H1 (cell line): Measurements from ENCODE around the gene RAD18. TPM values are rescaled to one million over a fixed set of nuclear protein-coding genes. Genes with fewer than 3 reads are reported as not detected.

Source experiments
- ASH2L ChIP-seq: fragments of 200-600, 300-600 bp; sonication (generic); IDR thresholded peaks from one replicate; pipeline ENCODE4 v1.7.1; 2017; ENCODE audit warnings: low read length
- CREB1 ChIP-seq: IDR thresholded peaks from 2 replicates; pipeline ENCODE4 v1.6.1; 2012; ENCODE audit warnings: inconsistent platforms
- polyA plus RNA-seq, 7 experiments: library from polyadenylated mRNA; depleted of rRNA in 3 of 7; stranded (reverse) in 5 of 7; unstranded in 2 of 7; fragments of >200 nt in 5 of 7; fragments of 200-250 nt in 2 of 7; gene quantifications; 1 replicate in 5 of 7; 2 replicates in 1 of 7; 4 replicates in 1 of 7; pipeline versions ENCODE4 v1.2.1 to v1.2.3, GENCODE V29; 2011 to 2013; ENCODE audit warnings: missing spikeins in 2 of 7, mixed read lengths in 2 of 7
- total RNA-seq: library from RNA; stranded (reverse); fragmentation: NEBNext Ultra II Directional; extraction: Animal tissue kit (Norgen Biotek cat#: 25700); gene quantifications from 2 replicates; pipeline ENCODE4 v1.2.1, GENCODE V29; 2021
- TF ChIP-seq, protein P1 (sequence below): IDR thresholded peaks from 2 replicates; pipeline ENCODE4 v1.6.1; 2012; ENCODE audit warnings: low read length, inconsistent platforms
- TF ChIP-seq, protein P2 (sequence below): fragments of 300-600 bp; sonication (generic); IDR thresholded peaks from 2 replicates; pipeline ENCODE4 v1.7.1; 2012; ENCODE audit warnings: low read length, moderate library complexity, mild to moderate bottlenecking, inconsistent platforms; ENCODE audit not compliant: insufficient replicate concordance
- TF ChIP-seq, protein P3 (sequence below): IDR thresholded peaks from 2 replicates; pipeline ENCODE4 v1.6.1; 2012; ENCODE audit warnings: inconsistent platforms

Gene RAD18
- total and polyA plus RNA-seq, 2 of the 8 experiments (the other 6 are each of a cell fraction or from before 2014, with no cell fraction given), result 13.0 to 23.2 TPM

DNA sequence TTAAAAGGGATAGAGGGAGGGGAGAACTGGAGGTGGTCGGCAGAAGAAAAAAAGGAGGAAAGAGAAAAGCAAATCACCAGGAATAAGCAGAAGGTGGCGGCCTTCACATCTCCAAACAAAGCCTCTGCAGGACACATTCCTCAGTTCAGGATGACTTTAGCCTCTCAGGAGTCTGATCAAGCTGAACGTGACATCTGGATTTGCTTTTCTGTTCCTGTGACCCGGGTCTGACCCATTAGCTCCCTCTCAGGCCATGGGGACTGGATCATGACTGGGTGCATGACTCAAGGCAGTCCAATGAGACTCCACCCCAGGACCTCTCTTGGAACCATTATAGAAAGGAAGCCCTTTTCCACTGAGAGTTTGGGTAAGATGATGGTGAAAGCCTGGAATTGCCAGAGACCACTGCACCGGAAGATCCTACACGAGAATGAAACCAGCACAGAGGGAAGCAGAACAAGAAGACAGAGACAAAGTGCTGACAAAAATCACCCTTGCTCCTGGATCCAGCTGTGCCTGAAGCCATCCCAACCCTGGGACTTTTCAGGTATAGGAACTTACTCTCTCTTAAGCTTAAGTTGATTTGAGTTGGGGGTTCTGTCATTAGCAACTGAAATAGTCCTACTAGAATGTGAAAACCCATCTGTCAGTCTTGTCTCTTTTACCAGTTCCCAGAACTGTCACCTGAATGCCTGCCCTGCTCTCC, 45.4 kb upstream of the RAD18 start (continued):
- TF ChIP-seq, protein P1, sequence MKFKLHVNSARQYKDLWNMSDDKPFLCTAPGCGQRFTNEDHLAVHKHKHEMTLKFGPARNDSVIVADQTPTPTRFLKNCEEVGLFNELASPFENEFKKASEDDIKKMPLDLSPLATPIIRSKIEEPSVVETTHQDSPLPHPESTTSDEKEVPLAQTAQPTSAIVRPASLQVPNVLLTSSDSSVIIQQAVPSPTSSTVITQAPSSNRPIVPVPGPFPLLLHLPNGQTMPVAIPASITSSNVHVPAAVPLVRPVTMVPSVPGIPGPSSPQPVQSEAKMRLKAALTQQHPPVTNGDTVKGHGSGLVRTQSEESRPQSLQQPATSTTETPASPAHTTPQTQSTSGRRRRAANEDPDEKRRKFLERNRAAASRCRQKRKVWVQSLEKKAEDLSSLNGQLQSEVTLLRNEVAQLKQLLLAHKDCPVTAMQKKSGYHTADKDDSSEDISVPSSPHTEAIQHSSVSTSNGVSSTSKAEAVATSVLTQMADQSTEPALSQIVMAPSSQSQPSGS, result no peak
- TF ChIP-seq CREB1 (no peak), ASH2L (no peak)
- TF ChIP-seq, protein P2, sequence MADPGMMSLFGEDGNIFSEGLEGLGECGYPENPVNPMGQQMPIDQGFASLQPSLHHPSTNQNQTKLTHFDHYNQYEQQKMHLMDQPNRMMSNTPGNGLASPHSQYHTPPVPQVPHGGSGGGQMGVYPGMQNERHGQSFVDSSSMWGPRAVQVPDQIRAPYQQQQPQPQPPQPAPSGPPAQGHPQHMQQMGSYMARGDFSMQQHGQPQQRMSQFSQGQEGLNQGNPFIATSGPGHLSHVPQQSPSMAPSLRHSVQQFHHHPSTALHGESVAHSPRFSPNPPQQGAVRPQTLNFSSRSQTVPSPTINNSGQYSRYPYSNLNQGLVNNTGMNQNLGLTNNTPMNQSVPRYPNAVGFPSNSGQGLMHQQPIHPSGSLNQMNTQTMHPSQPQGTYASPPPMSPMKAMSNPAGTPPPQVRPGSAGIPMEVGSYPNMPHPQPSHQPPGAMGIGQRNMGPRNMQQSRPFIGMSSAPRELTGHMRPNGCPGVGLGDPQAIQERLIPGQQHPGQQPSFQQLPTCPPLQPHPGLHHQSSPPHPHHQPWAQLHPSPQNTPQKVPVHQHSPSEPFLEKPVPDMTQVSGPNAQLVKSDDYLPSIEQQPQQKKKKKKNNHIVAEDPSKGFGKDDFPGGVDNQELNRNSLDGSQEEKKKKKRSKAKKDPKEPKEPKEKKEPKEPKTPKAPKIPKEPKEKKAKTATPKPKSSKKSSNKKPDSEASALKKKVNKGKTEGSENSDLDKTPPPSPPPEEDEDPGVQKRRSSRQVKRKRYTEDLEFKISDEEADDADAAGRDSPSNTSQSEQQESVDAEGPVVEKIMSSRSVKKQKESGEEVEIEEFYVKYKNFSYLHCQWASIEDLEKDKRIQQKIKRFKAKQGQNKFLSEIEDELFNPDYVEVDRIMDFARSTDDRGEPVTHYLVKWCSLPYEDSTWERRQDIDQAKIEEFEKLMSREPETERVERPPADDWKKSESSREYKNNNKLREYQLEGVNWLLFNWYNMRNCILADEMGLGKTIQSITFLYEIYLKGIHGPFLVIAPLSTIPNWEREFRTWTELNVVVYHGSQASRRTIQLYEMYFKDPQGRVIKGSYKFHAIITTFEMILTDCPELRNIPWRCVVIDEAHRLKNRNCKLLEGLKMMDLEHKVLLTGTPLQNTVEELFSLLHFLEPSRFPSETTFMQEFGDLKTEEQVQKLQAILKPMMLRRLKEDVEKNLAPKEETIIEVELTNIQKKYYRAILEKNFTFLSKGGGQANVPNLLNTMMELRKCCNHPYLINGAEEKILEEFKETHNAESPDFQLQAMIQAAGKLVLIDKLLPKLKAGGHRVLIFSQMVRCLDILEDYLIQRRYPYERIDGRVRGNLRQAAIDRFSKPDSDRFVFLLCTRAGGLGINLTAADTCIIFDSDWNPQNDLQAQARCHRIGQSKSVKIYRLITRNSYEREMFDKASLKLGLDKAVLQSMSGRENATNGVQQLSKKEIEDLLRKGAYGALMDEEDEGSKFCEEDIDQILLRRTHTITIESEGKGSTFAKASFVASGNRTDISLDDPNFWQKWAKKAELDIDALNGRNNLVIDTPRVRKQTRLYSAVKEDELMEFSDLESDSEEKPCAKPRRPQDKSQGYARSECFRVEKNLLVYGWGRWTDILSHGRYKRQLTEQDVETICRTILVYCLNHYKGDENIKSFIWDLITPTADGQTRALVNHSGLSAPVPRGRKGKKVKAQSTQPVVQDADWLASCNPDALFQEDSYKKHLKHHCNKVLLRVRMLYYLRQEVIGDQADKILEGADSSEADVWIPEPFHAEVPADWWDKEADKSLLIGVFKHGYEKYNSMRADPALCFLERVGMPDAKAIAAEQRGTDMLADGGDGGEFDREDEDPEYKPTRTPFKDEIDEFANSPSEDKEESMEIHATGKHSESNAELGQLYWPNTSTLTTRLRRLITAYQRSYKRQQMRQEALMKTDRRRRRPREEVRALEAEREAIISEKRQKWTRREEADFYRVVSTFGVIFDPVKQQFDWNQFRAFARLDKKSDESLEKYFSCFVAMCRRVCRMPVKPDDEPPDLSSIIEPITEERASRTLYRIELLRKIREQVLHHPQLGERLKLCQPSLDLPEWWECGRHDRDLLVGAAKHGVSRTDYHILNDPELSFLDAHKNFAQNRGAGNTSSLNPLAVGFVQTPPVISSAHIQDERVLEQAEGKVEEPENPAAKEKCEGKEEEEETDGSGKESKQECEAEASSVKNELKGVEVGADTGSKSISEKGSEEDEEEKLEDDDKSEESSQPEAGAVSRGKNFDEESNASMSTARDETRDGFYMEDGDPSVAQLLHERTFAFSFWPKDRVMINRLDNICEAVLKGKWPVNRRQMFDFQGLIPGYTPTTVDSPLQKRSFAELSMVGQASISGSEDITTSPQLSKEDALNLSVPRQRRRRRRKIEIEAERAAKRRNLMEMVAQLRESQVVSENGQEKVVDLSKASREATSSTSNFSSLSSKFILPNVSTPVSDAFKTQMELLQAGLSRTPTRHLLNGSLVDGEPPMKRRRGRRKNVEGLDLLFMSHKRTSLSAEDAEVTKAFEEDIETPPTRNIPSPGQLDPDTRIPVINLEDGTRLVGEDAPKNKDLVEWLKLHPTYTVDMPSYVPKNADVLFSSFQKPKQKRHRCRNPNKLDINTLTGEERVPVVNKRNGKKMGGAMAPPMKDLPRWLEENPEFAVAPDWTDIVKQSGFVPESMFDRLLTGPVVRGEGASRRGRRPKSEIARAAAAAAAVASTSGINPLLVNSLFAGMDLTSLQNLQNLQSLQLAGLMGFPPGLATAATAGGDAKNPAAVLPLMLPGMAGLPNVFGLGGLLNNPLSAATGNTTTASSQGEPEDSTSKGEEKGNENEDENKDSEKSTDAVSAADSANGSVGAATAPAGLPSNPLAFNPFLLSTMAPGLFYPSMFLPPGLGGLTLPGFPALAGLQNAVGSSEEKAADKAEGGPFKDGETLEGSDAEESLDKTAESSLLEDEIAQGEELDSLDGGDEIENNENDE, result no peak
- TF ChIP-seq, protein P3, sequence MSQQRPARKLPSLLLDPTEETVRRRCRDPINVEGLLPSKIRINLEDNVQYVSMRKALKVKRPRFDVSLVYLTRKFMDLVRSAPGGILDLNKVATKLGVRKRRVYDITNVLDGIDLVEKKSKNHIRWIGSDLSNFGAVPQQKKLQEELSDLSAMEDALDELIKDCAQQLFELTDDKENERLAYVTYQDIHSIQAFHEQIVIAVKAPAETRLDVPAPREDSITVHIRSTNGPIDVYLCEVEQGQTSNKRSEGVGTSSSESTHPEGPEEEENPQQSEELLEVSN, result no peak
